Adrenal gland (tissue), 12 donors: ENCODE results near the gene MYL3. TPM values are rescaled to one million over a fixed set of nuclear protein-coding genes. Genes with fewer than 3 reads are reported as not detected.
A peak's percentile ranks its signal among the peaks of the same experiment; 100 is the strongest.

Experiments used
- DNase-seq, 7 donors: peaks; one replicate each; pipeline ENCODE4 v3.0.0-alpha.2; 2019 to 2020
- H3K27ac ChIP-seq, 5 donors: fragments of 200-600 bp; sonication (generic) in 4 of 5; 1 replicate in 3 of 5; 2 replicates in 2 of 5; pipeline versions ENCODE4 v1.5.1 to v1.8.0; 2016 to 2020; ENCODE audit warnings: mild to moderate bottlenecking in 1 of 5
- H3K27me3 ChIP-seq: fragments of 200-600 bp; 2 replicates; pipeline ENCODE4 v1.8.0; 2021
- H3K36me3 ChIP-seq, 2 donors: fragments of 200-600 bp; replicated peaks in 1 of 2; 1 replicate in 1 of 2; 2 replicates in 1 of 2; pipeline versions ENCODE4 v1.5.1 to v1.8.0; 2018 to 2022
- H3K4me1 ChIP-seq, 2 donors: fragments of 200-600 bp; replicated peaks in 1 of 2; 1 replicate in 1 of 2; 2 replicates in 1 of 2; pipeline versions ENCODE4 v1.5.1 to v1.8.0; 2018 to 2021
- H3K4me3 ChIP-seq, 4 donors: fragments of 200-600 bp; sonication (generic) in 3 of 4; one replicate each; pipeline ENCODE4 v1.5.1; 2016 to 2018
- H3K9me3 ChIP-seq, 3 donors: fragments of 200-600 bp; sonication (generic) in 1 of 3; replicated peaks in 1 of 3; 1 replicate in 2 of 3; 2 replicates in 1 of 3; pipeline versions ENCODE4 v1.5.1 to v1.8.0; 2016 to 2021
- CTCF ChIP-seq, 6 experiments: fragments of 450-650 bp in 4 of 6; fragments of 200-600 bp in 2 of 6; sonication (generic) in 1 of 6; IDR thresholded peaks; 1 replicate in 5 of 6; 2 replicates in 1 of 6; pipeline versions ENCODE4 v1.5.1 to v1.8.0; 2016 to 2021; ENCODE audit warnings: antibody characterized with exemption in 6 of 6, mild to moderate bottlenecking in 2 of 6, moderate library complexity in 1 of 6
- POLR2A ChIP-seq, 2 donors: fragments of 450-650 bp; IDR thresholded peaks; one replicate each; pipeline ENCODE4 v1.6.1; 2017; ENCODE audit warnings: antibody characterized with exemption in 2 of 2, mild to moderate bottlenecking in 2 of 2, moderate library complexity in 1 of 2
- WGBS, 4 donors: extraction: QIAGEN DNeasy Blood & Tissue Kit in 2 of 4; methylation state at CpG; one replicate each; pipeline versions ENCODE4 v1.1.5 to v1.1.7; 2013 to 2017; 5-methylcytosine and 5-hydroxymethylcytosine counted together
- intact Hi-C, 2 donors: fragments of 100-400 bp; cut with DNase I; formaldehyde crosslinking; loops; one replicate each; pipeline versions ENCODE4 v1.14.1 to v1.15.0; 2022 to 2023
- polyA plus RNA-seq, 3 donors: library from polyadenylated mRNA; stranded (reverse); fragments of 200-250 nt in 2 of 3; fragments of 350-450 nt in 1 of 3; fragmentation: Illumina TruSeq in 1 of 3; extraction: RNeasy Lipid Tissue Mini Kit (QIAGEN cat#74804) in 1 of 3; gene quantifications; one replicate each; pipeline ENCODE4 v1.2.3, GENCODE V29; 2013 to 2014
- total RNA-seq, 9 donors: library from RNA; depleted of rRNA in 4 of 9; stranded (reverse); fragments of >200 nt in 4 of 9; fragments of 120-200 nt in 1 of 9; fragmentation: NEBNext Ultra II Directional in 1 of 9; extraction: Animal tissue kit (Norgen Biotek cat#: 25700) in 1 of 9; gene quantifications; one replicate each; pipeline versions ENCODE4 v1.1.0 to v1.2.4, GENCODE V29; 2013 to 2023
- donor health status: healthy with polysubstance abuse.
- donor health status: Bipolar disorder and iron deficiency.
- donor health status: DM: yes; HTN: yes; CAD: no.
- donor health status: DM: no; HTN: no; CAD: no.
- donor health status: DM: no; HTN: no; CAD: no.
- donor health status: DM: yes; HTN: yes; CAD: no.

Gene MYL3
- total and polyA plus RNA-seq, 12 donors, result 1.4 to 12.7 (median 4.6) TPM; not detected in 1

DNA sequence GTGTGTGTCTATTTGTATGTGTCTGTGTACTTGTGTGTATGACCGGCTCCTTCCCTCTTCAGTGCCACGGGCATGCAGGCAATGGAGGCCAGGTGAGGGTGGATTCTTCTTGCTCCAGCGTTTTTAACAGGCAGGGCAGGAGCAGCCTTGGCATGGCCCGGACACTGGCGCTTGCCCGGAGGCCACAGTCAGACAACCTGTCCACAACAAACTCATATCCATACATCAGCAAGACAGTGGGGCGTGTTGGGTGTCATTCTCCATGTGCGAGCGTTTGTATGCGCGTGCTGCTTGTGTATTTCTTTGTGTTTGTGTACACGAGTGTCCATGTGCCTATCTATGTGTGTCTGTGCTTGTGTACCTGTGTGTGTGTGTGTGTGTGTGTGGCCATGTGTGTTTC, 44.0 kb upstream of the MYL3 start:
- Histone ChIP-seq H3K9me3 (no peaks in the 10 kb centered on the region), H3K27ac (no peak overlapping the region), H3K36me3 (no peaks in the 10 kb centered on the region), H3K4me3 (no peak overlapping the region), H3K4me1 (peaks cover 0 to 11% of the 10 kb centered on the region in 2 donors), H3K27me3 (no peaks in the 10 kb centered on the region)
- no peak for DNase-seq
- intact Hi-C loops, result loop anchor here in 1 of 2 donors (5.0 kb wide), 2 partner anchors 40 to 200 kb away; no protein-coding TSS in a partner anchor
- WGBS, 4 donors, result 76 to 84% (median 80%) methylated on average over 12 of the region's 12 CpGs
- TF ChIP-seq POLR2A (IDR thresholded peaks at IDR 0.05) (no peak), CTCF (IDR thresholded peaks at IDR 0.05) (no peak)

DNA sequence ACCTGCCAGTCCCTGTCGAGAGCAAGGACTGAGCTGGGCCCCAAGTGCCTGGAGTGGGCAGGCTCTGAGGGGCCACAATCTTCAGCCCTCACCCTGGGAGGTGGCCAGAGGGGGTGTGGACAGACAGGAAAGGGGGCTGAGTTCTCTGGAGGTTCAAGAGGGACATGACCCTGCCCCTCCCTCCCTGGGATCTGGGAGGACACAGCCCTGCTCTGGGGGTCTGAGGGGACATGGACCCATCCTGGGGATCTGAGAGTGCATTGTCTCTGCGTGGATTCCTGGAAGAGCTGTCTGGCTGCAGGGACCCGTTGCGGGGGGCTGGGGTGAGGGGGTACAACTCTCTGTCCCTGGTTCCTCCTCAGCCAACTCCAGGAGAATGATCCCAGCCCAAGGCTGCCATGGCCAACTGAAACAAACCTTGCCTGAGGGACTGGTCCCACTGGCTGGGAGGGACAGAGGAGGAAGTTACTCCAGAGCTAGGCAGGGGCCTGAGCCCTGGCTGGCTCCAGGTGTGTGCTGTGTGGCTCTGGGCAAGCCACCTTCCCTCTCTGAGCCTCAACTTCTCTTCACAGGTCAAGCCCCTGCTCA, 43.3 kb upstream of the MYL3 start:
- 70 to 86% (median 76%) methylated on average over 4 of the region's 4 CpGs for WGBS, 4 donors
- H3K27ac ChIP-seq, result no peak overlapping the region
- peaks cover 0 to 11% of the 10 kb centered on the region in 2 donors for H3K4me1 ChIP-seq
- intact Hi-C loops, result loop anchor here in 1 of 2 donors (5.0 kb wide), 2 partner anchors 39 to 199 kb away; no protein-coding TSS in a partner anchor
- H3K9me3 ChIP-seq, result no peaks in the 10 kb centered on the region
- TF ChIP-seq CTCF (IDR thresholded peaks at IDR 0.05) (no peak), POLR2A (IDR thresholded peaks at IDR 0.05) (no peak)
- peak in 1 of 7 donors; percentile 10 for DNase-seq
- no peaks in the 10 kb centered on the region for H3K36me3 ChIP-seq
- no peaks in the 10 kb centered on the region for H3K27me3 ChIP-seq
- H3K4me3 ChIP-seq, result no peak overlapping the region

DNA sequence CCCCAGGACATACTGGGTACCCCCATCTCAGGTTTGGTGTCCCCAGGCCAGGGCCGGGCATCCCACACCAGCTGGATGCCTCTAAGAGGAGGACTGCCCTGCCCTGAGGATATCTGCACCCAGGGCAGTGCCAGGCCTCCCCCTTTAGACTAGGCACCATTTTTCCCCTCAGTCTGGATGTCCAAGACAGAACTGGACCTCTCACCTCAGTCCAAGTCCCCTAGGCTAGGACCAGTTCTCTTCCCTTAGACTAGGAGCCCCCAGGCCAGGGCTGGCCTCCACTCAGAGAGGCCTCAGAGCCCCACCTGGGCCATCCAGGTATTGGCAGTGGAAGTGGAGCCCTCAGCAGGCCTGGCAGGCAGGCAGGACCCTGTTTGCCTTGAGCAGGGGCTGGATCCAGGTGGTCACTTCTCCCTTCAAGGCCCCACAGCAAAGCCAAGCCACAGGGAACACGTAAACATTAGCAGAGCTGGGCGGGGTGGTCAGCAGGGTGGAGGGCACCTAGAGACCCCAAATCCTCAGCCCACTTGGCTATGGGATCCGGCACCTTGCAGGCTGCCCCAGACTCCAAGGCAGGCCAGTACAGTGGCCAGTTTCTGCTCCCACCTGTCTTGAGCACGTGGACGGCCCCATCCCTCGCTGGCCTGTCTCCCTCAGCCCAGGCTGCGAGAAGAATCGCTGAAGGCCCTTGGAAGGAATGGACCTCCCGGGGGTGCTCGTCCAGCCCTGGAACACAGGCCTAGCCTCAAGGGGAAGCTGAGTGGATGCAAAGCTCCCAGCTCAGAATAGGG, 42.6 kb upstream of the MYL3 start:
- no peaks in the 10 kb centered on the region for H3K27me3 ChIP-seq
- H3K4me1 ChIP-seq, result peaks cover 0 to 11% of the 10 kb centered on the region in 2 donors
- no peak overlapping the region for H3K27ac ChIP-seq
- 83 to 100% (median 88%) methylated on average over 1 to 11 of the region's 11 CpGs for WGBS, 4 donors
- H3K4me3 ChIP-seq, result no peak overlapping the region
- peak in 1 of 7 donors; percentile 5 for DNase-seq
- intact Hi-C loops, result loop anchor here in 1 of 2 donors (5.0 kb wide), 2 partner anchors 39 to 199 kb away; no protein-coding TSS in a partner anchor
- no peaks in the 10 kb centered on the region for H3K9me3 ChIP-seq
- TF ChIP-seq CTCF (IDR thresholded peaks at IDR 0.05) (no peak), POLR2A (IDR thresholded peaks at IDR 0.05) (no peak)
- H3K36me3 ChIP-seq, result no peaks in the 10 kb centered on the region

DNA sequence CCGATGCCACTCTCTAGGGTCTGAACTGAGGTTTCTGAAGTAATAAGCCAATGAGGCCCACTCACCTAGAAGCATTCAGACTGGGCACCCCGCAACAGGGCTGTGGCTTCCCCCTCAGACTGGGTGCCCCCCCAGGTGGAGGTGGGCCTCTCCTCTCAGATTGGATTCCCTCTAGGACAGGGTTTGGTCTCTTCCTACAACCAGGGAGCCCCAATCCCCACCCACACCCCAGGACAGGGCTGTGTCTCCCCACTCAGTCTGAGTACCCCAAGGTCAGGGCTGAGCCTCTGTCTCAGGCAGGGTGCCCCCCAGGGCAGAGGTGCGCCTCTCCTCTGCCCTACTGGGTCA, 41.9 kb upstream of the MYL3 start:
- no peak for DNase-seq
- WGBS, 4 donors, result 89 to 100% (median 91%) methylated on average over 1 to 3 of the region's 3 CpGs
- Histone ChIP-seq H3K36me3 (no peaks in the 10 kb centered on the region), H3K27me3 (no peaks in the 10 kb centered on the region), H3K4me3 (no peak overlapping the region), H3K27ac (no peak overlapping the region), H3K9me3 (no peaks in the 10 kb centered on the region), H3K4me1 (peaks cover 0 to 11% of the 10 kb centered on the region in 2 donors)
- intact Hi-C loops, result loop anchor here in 1 of 2 donors (5.0 kb wide), 2 partner anchors 38 to 198 kb away; no protein-coding TSS in a partner anchor
- no peak for TF ChIP-seq POLR2A (IDR thresholded peaks at IDR 0.05)
- no peak for TF ChIP-seq CTCF (IDR thresholded peaks at IDR 0.05)
